K562 (cell line): ENCODE measurements around the gene SCNN1A. TPM values are rescaled to one million over a fixed set of nuclear protein-coding genes. Genes with fewer than 3 reads are reported as not detected.

Experiments used
- polyA plus RNA-seq, 8 experiments: library from polyadenylated mRNA; depleted of rRNA in 4 of 8; stranded (reverse) in 5 of 8; unstranded in 3 of 8; fragments of >200 nt; fragmentation: Nextera tagmentation in 2 of 8; fragmentation: Illumina TruSeq in 1 of 8; extraction: Ambion mirVana in 2 of 8; extraction: Trizol in 1 of 8; gene quantifications; 2 replicates each; pipeline versions ENCODE4 v1.2.1 to v1.2.3, GENCODE V29; 2011 to 2014; ENCODE audit warnings: inconsistent platforms in 1 of 8, missing spikeins in 1 of 8
- total RNA-seq, 7 experiments: library from RNA; depleted of rRNA in 6 of 7; stranded (reverse); fragments of >200 nt in 6 of 7; fragmentation: Illumina TruSeq in 2 of 7; extraction: Trizol in 2 of 7; gene quantifications; 2 replicates each; pipeline versions ENCODE4 v1.2.1 to v1.2.3, GENCODE V29; 2011 to 2021; ENCODE audit warnings: low replicate concordance in 1 of 7
- TF ChIP-seq, protein P1 (sequence below), 2 experiments: IDR thresholded peaks in 1 of 2; conservative IDR thresholded peaks in 1 of 2; 2 replicates each; pipeline ENCODE4 v1.6.1; 2016; ENCODE audit warnings: low read depth in 2 of 2, mild to moderate bottlenecking in 1 of 2, missing compliant biosample characterization in 1 of 2, missing genetic modification characterization in 1 of 2, moderate library complexity in 1 of 2
- TF ChIP-seq, protein P2 (sequence below): fragments of 450-650 bp; IDR thresholded peaks from 2 replicates; pipeline ENCODE4 v1.7.0; 2016; ENCODE audit warnings: borderline replicate concordance
- TF ChIP-seq, protein P3 (sequence below): fragments of 250-450 bp; sonication (Bioruptor Pico); IDR thresholded peaks from 2 replicates; pipeline ENCODE4 v1.5.0; 2020; ENCODE audit warnings: mild to moderate bottlenecking, borderline replicate concordance

Gene SCNN1A
- total and polyA plus RNA-seq, 9 of the 15 experiments (the other 6 are each of a cell fraction or from before 2014, with no cell fraction given) = 0.15 to 0.49 (median 0.32) TPM; not detected in 5

DNA sequence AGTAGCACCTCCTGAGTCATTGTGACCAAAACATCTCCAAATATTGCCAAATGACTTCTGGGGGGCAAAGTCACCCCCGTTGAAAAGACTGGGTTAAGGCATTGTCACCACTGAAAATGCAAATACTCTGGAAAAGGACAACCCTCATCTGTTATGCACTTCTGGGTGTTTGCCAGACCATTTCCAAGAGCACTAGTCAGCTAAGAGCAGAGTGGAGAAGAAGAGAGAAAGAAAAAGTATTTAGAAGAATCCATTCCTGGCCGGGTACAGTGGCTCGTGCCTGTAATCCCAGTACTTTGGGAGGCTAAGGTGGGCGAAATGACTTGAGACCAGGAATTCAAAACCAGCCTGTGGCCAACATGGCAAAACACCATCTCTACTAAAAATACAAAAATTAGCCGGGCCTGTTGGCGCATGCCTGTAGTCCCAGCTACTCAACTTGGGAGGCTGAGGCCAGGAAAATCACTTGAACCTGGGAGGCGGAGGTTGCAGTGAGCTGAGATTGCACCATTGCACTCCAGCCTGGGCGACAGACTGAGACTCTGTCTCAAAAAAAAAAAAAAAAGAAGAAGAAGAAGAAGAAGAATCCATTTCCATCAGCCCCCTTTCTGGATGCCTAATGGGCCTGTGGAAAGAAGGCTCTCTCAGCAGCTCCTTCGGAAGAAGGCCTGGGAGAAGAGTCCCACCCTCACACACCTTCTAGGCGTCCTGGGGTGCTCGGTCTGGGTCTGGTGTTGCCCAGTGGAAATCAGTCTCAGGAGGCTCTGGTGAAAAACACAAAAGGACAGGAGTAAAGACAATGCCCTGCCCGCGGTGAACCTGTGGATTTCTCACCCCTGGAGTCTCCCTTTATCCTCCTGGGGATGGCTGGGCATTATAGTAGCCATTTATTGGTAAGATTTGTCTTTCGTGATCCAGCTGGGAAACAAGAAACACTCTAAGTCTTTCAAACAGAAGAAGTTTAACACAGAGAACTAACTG is 5.1 kb upstream of the SCNN1A start (continued):
- TF ChIP-seq, protein P1, sequence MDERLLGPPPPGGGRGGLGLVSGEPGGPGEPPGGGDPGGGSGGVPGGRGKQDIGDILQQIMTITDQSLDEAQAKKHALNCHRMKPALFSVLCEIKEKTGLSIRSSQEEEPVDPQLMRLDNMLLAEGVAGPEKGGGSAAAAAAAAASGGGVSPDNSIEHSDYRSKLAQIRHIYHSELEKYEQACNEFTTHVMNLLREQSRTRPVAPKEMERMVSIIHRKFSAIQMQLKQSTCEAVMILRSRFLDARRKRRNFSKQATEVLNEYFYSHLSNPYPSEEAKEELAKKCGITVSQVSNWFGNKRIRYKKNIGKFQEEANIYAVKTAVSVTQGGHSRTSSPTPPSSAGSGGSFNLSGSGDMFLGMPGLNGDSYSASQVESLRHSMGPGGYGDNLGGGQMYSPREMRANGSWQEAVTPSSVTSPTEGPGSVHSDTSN (CRISPR knock-in tag; IDR thresholded peaks at IDR 0.05; ENCODE audit: low read depth) = no peak
- TF ChIP-seq, protein P1 (tag; conservative IDR thresholded peaks at IDR 0.05; ENCODE audit: low read depth) = no peak
- TF ChIP-seq, protein P2, sequence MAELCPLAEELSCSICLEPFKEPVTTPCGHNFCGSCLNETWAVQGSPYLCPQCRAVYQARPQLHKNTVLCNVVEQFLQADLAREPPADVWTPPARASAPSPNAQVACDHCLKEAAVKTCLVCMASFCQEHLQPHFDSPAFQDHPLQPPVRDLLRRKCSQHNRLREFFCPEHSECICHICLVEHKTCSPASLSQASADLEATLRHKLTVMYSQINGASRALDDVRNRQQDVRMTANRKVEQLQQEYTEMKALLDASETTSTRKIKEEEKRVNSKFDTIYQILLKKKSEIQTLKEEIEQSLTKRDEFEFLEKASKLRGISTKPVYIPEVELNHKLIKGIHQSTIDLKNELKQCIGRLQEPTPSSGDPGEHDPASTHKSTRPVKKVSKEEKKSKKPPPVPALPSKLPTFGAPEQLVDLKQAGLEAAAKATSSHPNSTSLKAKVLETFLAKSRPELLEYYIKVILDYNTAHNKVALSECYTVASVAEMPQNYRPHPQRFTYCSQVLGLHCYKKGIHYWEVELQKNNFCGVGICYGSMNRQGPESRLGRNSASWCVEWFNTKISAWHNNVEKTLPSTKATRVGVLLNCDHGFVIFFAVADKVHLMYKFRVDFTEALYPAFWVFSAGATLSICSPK = no peak
- TF ChIP-seq, protein P3, sequence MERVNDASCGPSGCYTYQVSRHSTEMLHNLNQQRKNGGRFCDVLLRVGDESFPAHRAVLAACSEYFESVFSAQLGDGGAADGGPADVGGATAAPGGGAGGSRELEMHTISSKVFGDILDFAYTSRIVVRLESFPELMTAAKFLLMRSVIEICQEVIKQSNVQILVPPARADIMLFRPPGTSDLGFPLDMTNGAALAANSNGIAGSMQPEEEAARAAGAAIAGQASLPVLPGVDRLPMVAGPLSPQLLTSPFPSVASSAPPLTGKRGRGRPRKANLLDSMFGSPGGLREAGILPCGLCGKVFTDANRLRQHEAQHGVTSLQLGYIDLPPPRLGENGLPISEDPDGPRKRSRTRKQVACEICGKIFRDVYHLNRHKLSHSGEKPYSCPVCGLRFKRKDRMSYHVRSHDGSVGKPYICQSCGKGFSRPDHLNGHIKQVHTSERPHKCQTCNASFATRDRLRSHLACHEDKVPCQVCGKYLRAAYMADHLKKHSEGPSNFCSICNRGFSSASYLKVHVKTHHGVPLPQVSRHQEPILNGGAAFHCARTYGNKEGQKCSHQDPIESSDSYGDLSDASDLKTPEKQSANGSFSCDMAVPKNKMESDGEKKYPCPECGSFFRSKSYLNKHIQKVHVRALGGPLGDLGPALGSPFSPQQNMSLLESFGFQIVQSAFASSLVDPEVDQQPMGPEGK (CRISPR knock-in tag) = no peak
